Type B pancreatic cell (in vitro differentiated cells): ENCODE data around the gene DLG1. TPM values are rescaled to one million over a fixed set of nuclear protein-coding genes. Genes with fewer than 3 reads are reported as not detected.

ENCODE experiments used
- DNase-seq: peaks from one replicate; pipeline ENCODE4 v3.0.0; 2021; ENCODE audit warnings: mixed read lengths; ENCODE audit not compliant: unreplicated experiment; ENCODE audit errors: extremely low spot score
- H3K27ac Mint-ChIP-seq: 2 replicates; pipeline ENCODE4 v1.8.0; 2021; ENCODE audit warnings: mild to moderate bottlenecking, mixed read lengths
- H3K27me3 Mint-ChIP-seq: 2 replicates; pipeline ENCODE4 v1.8.0; 2021; ENCODE audit warnings: mixed read lengths
- H3K36me3 Mint-ChIP-seq: 2 replicates; pipeline ENCODE4 v1.8.0; 2021; ENCODE audit warnings: mixed read lengths
- H3K4me1 Mint-ChIP-seq: one replicate; pipeline ENCODE4 v1.8.0; 2021; ENCODE audit warnings: mixed read lengths; ENCODE audit not compliant: unreplicated experiment
- H3K4me3 Mint-ChIP-seq: 2 replicates; pipeline ENCODE4 v1.8.0; 2021; ENCODE audit warnings: mild to moderate bottlenecking, mixed read lengths
- H3K9me3 Mint-ChIP-seq: 2 replicates; pipeline ENCODE4 v1.8.0; 2021; ENCODE audit warnings: mixed read lengths
- CTCF ChIP-seq: fragments of 200-600 bp; sonication (generic); conservative IDR thresholded peaks from 2 replicates; pipeline ENCODE4 v1.5.0; 2021; ENCODE audit warnings: antibody characterized with exemption, mild to moderate bottlenecking
- total RNA-seq: library from RNA; stranded (reverse); gene quantifications from 2 replicates; pipeline ENCODE4 v1.2.1, GENCODE V29; 2021; ENCODE audit warnings: low replicate concordance

Gene DLG1
- total RNA-seq, 1 donor from 2014 or later, result 95.9 TPM

- no peak overlapping the region for H3K4me3 Mint-ChIP-seq
- H3K36me3 Mint-ChIP-seq, result peaks cover 3% of the 10 kb centered on the region
- no peaks in the 10 kb centered on the region for H3K27me3 Mint-ChIP-seq
- no peak for TF ChIP-seq CTCF
- peaks cover 21% of the 10 kb centered on the region for H3K4me1 Mint-ChIP-seq
- no peak for DNase-seq
- H3K9me3 Mint-ChIP-seq, result peaks cover 6% of the 10 kb centered on the region
- H3K27ac Mint-ChIP-seq, result no peak overlapping the region
Measured at GRCh38 chr3:197329382-197329781, 31.0 kb upstream of the DLG1 start.

GRCh38 chr3:197328198-197328597 is 29.8 kb upstream of the DLG1 start:
- peaks cover 6% of the 10 kb centered on the region for H3K9me3 Mint-ChIP-seq
- no peaks in the 10 kb centered on the region for H3K27me3 Mint-ChIP-seq
- TF ChIP-seq CTCF, result no peak
- H3K27ac Mint-ChIP-seq, result no peak overlapping the region
- H3K4me1 Mint-ChIP-seq, result peaks cover 10% of the 10 kb centered on the region
- DNase-seq, result no peak
- peaks cover 3% of the 10 kb centered on the region for H3K36me3 Mint-ChIP-seq
- H3K4me3 Mint-ChIP-seq, result no peak overlapping the region

GRCh38 chr3:197327701-197328100 is 29.3 kb upstream of the DLG1 start:
- peaks cover 3% of the 10 kb centered on the region for H3K36me3 Mint-ChIP-seq
- H3K27me3 Mint-ChIP-seq, result no peaks in the 10 kb centered on the region
- DNase-seq, result no peak
- H3K9me3 Mint-ChIP-seq, result peaks cover 6% of the 10 kb centered on the region
- TF ChIP-seq CTCF, result no peak
- H3K4me3 Mint-ChIP-seq, result no peak overlapping the region
- no peak overlapping the region for H3K27ac Mint-ChIP-seq
- H3K4me1 Mint-ChIP-seq, result peaks cover 10% of the 10 kb centered on the region

- Mint-ChIP-seq H3K27ac (no peak overlapping the region), H3K36me3 (no peaks in the 10 kb centered on the region), H3K4me1 (peaks cover 3% of the 10 kb centered on the region), H3K9me3 (no peaks in the 10 kb centered on the region), H3K4me3 (no peak overlapping the region), H3K27me3 (no peaks in the 10 kb centered on the region)
- no peak for DNase-seq
- TF ChIP-seq CTCF, result no peak
Measured at GRCh38 chr3:197325773-197326172, 27.4 kb upstream of the DLG1 start.

- no peak for DNase-seq
- H3K4me1 Mint-ChIP-seq, result no peaks in the 10 kb centered on the region
- no peaks in the 10 kb centered on the region for H3K27me3 Mint-ChIP-seq
- H3K27ac Mint-ChIP-seq, result no peak overlapping the region
- H3K4me3 Mint-ChIP-seq, result no peak overlapping the region
- H3K36me3 Mint-ChIP-seq, result no peaks in the 10 kb centered on the region
- TF ChIP-seq CTCF, result no peak
- peaks cover 5% of the 10 kb centered on the region for H3K9me3 Mint-ChIP-seq
Measured at GRCh38 chr3:197322149-197322548, 23.7 kb upstream of the DLG1 start.

GRCh38 chr3:197320582-197320981 is 22.2 kb upstream of the DLG1 start:
- Mint-ChIP-seq H3K4me3 (no peak overlapping the region), H3K9me3 (peaks cover 5% of the 10 kb centered on the region), H3K27me3 (no peaks in the 10 kb centered on the region), H3K27ac (no peak overlapping the region), H3K4me1 (no peaks in the 10 kb centered on the region), H3K36me3 (no peaks in the 10 kb centered on the region)
- no peak for TF ChIP-seq CTCF
- no peak for DNase-seq
